Measurements from ENCODE around the gene IP6K3.
A peak's percentile ranks its signal among the peaks of the same experiment; 100 is the strongest.

IP6K3 gene

DNA sequence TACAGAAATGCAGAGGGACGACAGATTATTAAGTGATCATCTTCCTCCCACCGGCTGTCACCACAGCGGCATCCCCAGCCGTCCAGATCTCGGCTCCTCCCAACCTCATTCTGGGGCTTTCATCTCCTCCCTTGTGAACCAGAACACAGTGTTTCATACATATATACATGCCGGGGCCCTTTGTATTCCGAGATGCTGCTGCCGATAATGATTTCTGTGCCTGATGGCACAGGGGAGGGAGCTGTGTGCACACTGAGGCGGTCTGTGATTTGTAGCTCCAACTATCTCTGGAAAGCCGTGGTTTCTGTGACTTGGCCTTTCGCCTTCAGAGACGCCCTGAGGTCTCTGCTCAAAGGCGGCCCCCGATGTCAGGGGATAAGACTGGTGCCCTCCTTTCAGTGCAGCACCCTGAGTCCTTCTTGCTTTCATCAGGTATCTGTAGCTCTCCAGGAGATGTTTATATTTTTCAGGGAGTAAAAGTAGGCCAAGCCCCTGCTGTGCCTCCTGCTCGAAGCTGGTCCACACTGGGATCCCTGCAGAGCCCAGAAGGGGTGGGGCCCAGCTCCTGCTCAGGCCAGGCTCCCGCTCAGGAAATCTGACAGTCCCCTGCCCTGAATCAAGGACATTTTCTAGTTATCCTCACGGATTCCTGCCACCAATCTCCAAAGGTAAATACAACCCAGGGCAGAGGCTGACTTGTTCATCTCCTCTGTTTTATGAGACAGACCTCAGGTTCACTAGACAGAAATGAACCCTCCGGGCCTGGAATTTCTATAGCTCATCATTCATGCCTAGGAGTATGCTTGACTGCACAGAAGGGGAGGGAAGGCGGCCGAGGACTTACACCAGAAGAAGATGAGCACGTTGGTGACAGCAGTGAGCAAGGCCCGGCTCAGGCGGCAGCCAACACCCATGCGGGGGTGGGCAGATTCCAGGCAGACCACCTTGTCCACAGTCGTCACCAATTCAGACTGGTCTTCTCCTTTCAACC lies 31.0 kb upstream of the IP6K3 start:
- no peak for DNase-seq (ENCODE audit: low read depth)

DNA sequence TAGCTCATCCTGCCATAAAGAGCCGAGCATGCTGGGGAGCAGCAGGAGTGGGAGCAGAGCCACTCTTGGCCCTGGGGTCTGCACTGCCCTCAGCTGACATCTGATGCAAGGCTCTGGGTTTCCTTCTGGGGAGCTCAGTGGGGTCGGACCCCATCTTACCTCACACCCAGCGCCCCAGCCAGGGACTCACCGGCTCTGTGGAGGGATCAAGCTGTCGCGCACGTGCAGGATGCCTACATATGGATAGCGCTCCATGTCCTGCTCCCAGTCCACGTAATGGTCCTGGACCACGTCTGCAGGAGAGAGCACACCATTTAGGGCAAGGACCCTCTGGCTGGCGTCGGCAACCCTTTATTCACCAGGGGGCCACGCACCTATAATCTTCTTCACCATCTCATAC lies 30.1 kb upstream of the IP6K3 start:
- DNase-seq (ENCODE audit: low read depth): no peak

DNA sequence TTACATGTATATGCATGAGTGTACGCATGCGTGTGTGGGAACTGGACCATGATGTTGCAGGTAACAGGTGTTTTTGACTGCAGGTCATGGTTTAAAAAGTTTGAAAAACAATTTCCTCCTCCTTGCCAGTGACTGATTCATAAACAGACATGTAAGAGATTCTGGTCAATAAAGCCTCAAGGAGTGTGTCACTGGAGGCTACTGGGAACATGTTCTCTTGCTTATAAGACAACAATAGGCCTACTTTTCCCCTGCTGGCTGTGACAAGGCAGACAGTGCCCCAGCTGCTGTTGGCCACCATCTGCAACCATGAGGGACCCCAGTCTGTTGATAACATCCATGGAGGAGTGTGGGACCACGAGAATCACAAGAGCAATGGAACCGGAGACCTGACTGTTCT lies 29.5 kb upstream of the IP6K3 start:
- no peak for DNase-seq (ENCODE audit: low read depth)

DNA sequence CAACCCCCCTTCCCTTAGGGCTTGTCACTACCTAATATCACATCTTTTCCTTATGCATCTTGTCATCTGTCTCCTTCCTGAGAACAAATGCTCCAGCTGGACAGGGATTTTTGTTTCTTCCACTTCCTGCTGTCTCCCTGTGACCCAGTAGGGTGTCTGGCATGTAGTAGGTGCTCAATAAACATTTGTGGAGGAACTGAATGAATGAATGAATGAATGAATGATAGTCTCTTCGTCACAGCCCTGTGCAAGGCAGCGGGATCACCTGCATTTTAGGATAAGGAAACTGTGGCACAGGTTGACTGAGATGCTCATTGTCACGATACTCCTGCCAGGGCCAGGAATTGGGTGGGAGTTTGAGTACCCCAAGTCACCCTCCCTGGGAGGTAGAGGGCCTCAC lies 28.1 kb upstream of the IP6K3 start:
- no peak for DNase-seq (ENCODE audit: low read depth)

DNA sequence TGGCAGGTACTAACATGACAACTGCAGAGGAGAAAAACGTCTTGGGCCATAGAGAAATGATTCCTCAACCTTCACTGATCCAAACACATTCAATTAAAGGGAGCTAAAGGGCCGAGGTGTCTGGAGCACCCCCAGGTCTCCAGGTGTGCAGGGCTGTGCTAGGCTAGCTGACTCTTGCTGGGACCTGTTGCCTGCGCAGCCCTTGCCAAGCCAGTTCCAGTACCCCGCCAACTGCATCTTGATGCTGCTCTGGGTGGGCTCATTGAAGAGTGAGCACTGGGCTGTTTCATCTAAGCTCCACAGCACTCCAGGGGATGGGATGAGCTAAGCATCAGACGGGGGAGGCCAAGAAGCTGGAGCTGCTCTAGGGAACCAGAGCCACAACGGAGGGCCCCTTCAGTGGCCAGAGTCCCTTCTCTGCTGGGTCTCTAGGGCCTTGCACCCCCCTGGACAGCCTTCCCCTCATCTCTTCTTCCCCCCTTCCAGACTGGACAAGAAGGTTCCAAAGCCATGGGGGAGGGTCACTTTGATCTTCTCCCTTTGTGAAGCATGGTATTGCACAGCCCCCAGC lies 26.3 kb upstream of the IP6K3 start:
- DNase-seq (ENCODE audit: low read depth): no peak

DNA sequence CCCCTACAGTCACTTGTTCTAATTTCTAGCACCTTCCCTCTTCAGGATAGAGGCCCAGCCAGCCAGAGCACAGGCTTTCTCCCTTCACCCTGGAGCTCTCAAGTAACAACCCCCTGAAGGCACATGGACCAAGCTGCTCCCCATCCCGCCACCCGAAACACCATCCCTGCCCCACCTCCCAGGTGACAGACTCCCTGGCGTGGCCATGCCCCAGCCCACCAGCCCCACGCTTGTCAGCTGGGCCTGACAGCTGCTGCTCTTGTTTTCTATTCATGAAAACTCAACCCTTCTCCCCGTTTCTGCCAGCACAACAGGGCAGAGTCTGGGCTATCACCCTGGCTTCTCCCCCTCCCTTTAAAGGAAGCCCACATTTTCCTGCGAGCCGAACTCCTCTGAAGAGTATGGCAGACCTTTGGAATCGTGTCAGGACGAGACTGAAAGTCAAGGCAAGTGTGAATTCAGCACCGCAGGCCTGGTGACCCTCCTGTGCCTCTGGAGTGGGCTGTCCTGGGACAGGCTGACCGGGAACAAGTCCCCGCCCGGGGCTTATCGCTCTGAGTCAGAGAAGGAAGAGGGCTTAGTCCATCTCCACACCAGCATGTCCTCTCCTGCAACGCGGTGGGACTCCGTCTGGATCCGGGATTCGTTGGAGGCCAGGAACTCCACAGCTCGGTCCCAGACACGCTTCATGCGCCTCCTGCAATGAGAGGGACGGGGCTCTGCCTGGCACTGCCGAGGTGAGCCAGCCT lies 25.6 kb upstream of the IP6K3 start:
- no peak for DNase-seq (ENCODE audit: low read depth)

DNA sequence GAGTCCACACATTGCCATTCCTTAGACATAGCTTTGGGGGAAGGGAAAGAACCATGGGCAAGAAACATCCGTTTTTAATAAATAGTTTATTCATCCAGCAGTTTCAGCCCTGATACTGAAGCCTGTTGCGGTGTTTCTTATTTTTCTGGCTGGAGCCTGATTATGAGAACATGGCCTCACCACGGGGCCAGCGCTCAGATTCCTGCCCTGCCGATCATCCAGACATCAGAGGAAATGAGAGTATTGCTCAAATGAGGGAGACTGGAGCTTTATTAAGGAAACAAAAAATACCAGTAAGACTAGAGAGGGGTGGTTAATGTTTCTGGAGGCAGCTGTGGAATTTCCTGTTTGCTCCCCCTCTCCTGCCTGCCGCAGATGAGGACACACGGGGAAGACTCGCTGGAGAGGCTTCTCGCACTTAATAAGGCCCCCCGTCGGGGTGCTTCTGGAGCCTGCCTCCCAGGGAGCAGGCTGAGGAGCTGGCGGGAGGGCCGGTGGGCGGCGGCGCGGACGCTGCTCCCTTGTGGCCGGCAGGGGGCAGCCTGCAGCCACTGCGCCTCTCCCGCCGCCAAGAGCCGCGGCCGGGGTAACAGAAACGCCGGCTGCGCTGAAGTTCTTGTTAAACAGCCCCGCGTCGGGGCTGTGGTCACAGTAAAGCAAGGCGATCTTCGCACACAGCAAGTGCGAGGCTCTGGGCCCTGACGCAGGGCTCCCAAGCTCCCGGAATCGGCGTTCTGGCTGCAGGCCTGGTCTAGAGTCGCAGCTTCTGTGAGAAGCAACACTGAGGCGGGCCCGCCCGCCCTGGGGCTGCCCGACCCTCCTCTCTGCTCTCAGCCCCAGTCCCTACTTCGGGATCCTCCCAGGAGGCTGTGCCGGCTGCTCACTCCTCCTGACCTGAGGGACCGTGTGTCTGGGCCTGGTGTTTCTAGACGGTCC lies 24.7 kb upstream of the IP6K3 start:
- DNase-seq (ENCODE audit: low read depth): peak; percentile 46

DNA sequence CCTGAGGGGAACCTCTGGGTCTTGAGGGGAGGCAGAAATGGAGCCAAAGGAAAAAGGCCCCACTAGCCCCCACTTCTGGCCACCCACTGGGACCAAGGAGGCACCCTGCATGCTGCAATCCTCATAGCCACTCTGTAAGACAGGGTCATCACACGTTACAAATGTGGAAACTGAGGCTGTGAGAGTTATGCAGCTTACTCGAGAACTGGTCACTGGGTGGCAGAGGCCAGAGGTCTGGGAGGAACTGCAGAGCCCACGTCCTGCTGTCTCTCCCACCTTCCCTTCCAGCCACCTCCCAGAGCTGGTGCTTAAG lies 24.1 kb upstream of the IP6K3 start:
- DNase-seq (ENCODE audit: low read depth): no peak

DNA sequence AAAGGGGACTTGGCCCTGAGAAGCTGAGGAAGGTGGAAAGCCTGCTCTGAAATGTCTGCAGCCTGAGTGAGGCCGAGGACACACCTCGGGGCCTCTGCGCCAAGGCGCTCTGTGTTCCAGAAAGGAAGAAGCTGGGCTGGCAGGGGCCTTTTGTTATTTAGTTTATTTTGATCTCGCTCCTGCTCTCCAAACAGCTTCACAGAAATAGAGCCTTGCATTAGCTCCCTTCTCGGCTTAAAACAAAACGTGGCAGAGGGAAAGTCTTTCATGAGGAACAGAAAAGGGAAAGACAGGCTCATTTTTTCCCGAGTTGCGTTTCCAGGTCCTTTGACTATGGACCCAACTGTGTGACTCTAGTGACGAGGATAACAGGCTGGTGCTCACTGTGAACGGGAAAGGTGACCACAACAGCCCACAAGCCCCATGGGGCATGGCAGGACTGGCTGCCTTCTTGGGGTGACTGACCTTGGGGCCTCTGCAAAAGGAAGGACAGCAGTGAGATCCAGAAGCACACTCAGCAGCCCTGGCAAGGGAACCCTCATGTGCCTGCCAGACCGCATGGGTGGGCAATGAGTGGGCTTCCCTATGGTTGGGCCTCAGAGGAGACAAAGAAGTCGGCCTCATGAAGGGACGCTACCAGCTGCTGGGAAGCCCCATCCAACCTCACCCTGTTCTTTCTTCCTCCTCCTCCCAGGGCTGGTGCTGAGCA lies 23.6 kb upstream of the IP6K3 start:
- DNase-seq (ENCODE audit: low read depth): no peak

DNA sequence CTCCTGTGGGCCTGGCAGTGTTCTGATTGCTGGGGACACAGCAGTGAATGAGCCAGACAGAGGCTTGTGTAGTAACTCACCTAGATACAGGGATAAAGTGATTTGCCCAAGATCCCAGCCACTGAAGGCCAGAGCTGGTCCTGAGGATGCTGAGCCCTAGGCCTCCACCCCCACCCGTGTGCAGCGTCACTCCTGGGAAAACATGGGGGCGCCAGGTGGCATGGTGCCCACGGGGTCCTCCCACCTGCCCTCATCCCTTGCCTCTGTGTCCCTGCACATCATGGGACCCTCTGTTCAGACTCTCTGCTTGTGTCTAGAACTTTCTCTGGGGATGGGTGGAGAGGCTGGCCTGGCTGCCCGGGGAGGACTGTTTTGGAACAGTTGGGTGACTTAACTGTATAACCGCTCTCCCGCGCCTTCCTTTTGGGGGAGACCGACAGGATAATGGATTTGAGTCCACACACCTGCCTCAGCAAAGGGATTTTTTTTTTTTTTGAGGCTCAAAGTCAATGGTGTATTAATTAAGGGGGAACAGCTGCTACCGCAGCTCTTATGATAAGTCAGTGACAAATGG lies 22.6 kb upstream of the IP6K3 start:
- no peak for DNase-seq (ENCODE audit: low read depth)

DNA sequence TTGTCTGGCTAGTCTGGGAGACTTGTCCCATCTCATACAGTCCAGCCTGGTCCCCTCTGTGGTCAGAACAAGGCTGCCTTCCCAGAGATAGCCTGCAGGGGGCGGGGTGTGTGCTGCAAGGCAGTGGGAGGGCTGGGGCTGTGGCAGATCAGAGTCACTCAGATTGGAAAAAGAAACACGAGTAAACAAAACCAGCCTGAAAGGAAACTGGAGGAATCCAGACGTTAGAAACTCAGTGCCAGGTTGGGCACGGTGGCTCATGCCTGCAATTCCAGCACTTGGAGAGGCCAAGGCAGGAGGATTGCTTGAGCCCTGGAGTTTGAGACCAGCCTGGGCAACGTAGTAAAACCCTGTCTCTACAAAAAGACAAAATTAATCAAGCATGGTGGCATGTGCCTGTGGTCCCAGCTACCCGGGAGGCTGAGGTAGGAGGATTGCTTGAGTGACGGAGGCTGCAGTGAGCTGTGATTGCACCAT lies 22.0 kb upstream of the IP6K3 start:
- DNase-seq (ENCODE audit: low read depth): peak; percentile 60

DNA sequence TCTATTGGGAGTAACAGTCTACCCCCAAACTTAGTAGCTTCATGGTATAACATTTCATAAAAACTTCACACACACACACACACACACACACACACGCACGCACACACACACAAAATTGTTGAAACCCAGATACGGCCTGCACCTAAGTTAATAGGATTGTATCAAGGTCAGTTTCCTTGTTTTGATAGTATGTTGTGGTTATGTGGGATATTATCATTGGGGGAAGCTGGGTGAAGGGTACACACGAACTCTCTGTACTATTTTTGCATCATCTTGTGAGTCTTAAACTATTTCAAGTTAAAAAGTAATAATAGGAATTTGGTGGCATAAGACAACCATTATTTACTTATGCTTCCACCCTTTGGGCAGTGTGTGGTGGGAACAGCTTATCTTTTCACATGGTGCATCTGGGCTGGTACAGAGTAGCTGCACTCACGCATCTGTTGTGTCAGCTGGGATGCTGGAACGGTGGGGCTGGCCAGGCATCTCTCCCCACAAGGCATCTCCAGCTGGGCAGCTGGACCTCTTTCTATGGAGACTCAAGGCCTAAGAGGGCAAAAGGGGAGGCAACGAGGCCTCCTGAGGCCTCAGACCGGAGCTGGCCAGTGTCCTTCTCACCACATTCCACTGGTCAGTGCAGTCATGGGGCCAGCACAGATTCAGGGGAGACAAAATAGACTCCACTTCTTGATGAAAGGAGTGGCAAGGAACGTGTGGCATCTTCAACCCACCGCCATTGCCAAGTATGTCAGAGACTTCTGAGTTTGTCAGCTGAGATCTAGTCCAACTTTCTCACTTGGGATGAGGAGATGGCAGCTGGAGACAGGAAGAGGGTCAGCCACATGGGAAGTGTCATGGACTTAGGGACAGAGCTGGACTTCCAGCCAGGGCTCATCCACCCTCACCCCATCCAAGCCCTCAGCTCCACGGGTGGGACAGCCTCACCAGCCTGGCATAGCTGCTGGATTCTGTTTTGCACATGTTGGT lies 20.5 kb upstream of the IP6K3 start:
- no peak for DNase-seq (ENCODE audit: low read depth)

DNA sequence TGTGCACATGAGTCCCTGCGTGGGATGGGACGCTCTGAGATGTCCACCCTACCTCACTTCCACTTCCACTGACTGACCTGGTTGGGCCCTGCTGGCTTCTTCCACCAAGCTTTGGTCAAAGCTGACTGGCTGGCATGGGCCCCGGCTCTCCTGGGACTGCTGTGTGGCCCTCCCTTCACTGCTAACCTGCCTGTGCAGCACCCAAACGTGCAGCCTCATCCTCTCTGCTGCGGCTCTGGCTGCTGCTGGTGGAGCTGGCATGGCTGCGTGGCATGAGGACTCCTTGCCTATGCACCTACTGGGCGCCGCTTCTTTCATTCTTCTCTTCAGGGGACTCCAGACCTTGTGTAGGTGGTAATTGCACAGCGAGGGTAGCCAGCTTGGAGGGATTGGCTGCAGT lies 18.7 kb upstream of the IP6K3 start:
- no peak for DNase-seq (ENCODE audit: low read depth)

DNA sequence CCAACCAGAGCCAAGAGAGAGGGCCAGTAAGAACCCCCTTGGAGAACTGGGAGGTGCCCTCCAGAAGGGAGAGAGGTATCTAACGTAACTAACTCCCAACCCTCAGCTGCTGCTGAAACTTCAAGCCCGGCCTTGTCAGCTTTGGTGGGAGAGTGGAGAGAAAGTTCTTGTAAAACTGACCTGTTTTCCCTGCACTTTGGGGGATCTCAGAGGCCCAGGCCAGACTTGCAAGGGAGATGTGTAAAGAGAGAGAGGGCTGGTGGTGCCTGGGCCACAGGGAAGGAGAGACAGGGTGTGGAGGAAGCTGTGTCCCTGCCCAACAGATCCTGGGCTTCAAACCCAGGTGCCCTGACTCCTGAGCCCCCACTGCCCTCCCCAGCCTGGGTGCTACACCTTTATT lies 17.3 kb upstream of the IP6K3 start:
- no peak for DNase-seq (ENCODE audit: low read depth)

DNA sequence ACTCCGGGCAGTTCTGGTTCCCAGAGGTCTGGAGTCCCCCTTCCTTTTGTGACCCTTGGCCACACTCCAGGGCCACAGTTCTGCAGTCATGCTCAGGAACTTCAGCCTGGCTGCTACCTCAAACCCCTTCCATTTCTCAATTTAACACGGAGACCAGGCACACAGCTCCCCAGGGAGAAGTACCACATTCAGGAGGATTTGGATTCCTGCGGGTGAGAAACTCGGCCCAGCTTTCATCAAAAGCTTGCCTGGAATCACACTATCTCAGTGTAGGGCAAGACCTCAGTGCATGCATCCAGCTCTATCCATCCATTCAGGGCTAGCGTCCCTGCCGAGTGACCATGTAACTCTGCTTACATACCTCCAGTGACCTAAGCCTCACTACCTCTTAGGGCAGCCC lies 16.8 kb upstream of the IP6K3 start:
- no peak for DNase-seq (ENCODE audit: low read depth)

DNA sequence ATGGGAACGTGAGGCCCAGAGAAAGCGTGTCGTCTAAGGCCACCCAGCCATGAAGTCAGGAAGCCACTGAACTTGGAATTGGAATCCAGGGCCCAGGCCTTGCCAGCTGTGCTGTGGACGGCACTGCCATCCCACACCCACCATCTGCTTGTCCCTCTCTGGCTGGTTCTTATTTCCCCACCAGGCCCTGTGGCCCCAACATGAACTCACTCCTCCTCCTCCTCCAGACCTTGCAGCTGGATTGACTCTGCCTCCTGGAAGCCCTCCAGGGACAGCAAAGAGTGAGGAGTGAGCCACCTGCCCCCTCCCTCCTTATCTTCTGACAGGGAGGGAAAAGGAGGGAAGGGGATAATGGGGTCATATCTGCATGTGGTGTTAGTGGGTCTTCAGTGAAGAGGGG lies 16.0 kb upstream of the IP6K3 start:
- no peak for DNase-seq (ENCODE audit: low read depth)

DNA sequence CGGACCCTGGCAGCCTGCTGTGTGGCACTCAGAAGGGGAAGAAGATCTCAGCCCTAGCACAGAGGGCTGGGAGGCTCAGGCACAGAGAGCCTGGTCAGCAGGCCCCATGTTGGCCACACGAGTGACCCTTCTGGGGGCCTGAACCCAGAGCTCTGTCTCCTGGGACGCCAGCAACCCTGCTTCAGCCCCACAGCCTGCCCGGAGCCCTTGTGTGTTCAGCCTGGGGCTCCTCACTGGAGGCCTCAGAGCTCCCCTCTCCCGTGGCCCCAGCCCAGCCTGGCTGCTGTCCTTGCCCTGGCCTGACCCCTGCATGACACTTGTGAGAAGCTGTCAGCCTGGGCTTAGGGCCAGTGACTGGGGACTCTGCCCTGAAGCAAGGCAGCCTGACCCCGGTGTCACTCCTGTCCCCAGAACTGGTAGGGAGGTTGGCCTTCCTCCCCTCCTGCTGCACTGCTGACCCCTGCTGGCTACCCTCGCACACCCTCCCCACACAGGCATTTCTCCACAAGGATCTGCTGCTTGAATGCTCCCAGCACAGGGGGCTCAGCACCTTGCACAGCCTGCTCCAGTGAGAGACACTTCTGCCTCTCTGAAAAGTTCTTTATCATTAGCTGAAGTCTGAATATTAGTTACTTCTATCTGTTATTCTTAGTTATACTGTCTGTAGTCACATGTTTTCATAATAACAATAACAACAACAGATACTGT lies 15.4 kb upstream of the IP6K3 start:
- peak; percentile 13 for DNase-seq (ENCODE audit: low read depth)

DNA sequence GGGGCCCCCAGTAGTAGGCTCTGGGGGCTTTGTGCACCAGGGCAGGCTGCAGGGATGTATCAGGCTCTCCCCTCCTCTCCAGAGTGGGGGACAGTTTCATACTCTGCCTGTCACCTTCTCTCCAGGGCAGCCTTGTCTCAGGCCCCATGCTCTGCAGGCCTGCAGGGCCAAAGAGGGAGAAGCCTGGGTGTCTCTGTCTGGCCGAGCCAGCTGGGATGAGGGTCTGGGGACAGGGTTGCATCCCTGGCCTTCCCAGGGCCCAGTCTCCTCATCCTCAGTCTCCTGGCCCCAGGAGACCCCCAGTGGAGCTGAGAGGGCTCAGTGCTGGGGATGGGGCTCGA lies 14.8 kb upstream of the IP6K3 start:
- DNase-seq (ENCODE audit: low read depth): no peak

Measured in stimulated activated CD4-positive, alpha-beta T cell treated with anti-CD3 and anti-CD28 coated beads, Interleukin-2, amount 100 ng/mL, for 4 hours (primary cell).